ENCODE data around the gene TNFRSF11A.

The TNFRSF11A gene

GRCh38 chr18:62324917-62325805 is at the start of gene TNFRSF11A:
Gene TNFRSF11A, plus strand, starts transcription at chr18:62325310. Its CDS starts 43 bp downstream, at chr18:62325353.
- DNase-seq: peak; percentile 44

GRCh38 chr18:62277045-62277444 is 48.1 kb upstream of the TNFRSF11A start:
- DNase-seq: no peak

GRCh38 chr18:62279561-62279960 is 45.5 kb upstream of the TNFRSF11A start:
- no peak for DNase-seq

- DNase-seq: no peak
These were observed 45.1 kb upstream of the TNFRSF11A start for GRCh38 chr18:62280058-62280457.

GRCh38 chr18:62280786-62281185 is 44.3 kb upstream of the TNFRSF11A start:
- no peak for DNase-seq

GRCh38 chr18:62281684-62282083 is 43.4 kb upstream of the TNFRSF11A start:
- no peak for DNase-seq

GRCh38 chr18:62282188-62282629 is 42.9 kb upstream of the TNFRSF11A start:
- no peak for DNase-seq

- DNase-seq: no peak
These were observed 40.5 kb upstream of the TNFRSF11A start for GRCh38 chr18:62284637-62285036.

- DNase-seq: no peak
These were observed 39.8 kb upstream of the TNFRSF11A start for GRCh38 chr18:62285281-62285680.

- DNase-seq: no peak
These were observed 37.1 kb upstream of the TNFRSF11A start for GRCh38 chr18:62287781-62288664.

GRCh38 chr18:62288665-62289008 is 36.5 kb upstream of the TNFRSF11A start:
- no peak for DNase-seq

GRCh38 chr18:62289047-62289446 is 36.1 kb upstream of the TNFRSF11A start:
- DNase-seq: no peak

- no peak for DNase-seq
These were observed 31.0 kb upstream of the TNFRSF11A start for GRCh38 chr18:62294073-62294472.

GRCh38 chr18:62300359-62300963 is 24.6 kb upstream of the TNFRSF11A start:
- no peak for DNase-seq

- no peak for DNase-seq
These were observed 23.8 kb upstream of the TNFRSF11A start for GRCh38 chr18:62301322-62301721.

- DNase-seq: no peak
These were observed 12.3 kb upstream of the TNFRSF11A start for GRCh38 chr18:62312851-62313250.

GRCh38 chr18:62318228-62319180 is 6.6 kb upstream of the TNFRSF11A start:
- DNase-seq: no peak

GRCh38 chr18:62321201-62321600 is 3.9 kb upstream of the TNFRSF11A start:
- no peak for DNase-seq

- no peak for DNase-seq
These were observed 1.5 kb upstream of the TNFRSF11A start for GRCh38 chr18:62323483-62324180.

GRCh38 chr18:62324181-62324828 is 805 bp upstream of the TNFRSF11A start:
- DNase-seq: no peak

Measured in CD4-positive, alpha-beta T cell treated with Interleukin-15 for 1 hour (primary cell).